HCT116 (cell line): ENCODE measurements around the gene PPP2R3C. TPM values are rescaled to one million over a fixed set of nuclear protein-coding genes. Genes with fewer than 3 reads are reported as not detected.

Experiments
- ATAC-seq: fragments of 200-7000 bp; cut with Tn5 transposase; 2 replicates; pipeline ENCODE4 v1.9.1; 2020; ENCODE audit warnings: mild to moderate bottlenecking, moderate library complexity
- BruUV-seq: library from RNA; stranded (reverse); fragments of 400-500 nt; replicated peaks from 2 replicates; lab custom pipeline; 2021; lab: Mats Ljungman, UMichigan
- CTCF ChIA-PET: fragments of 300-600 bp; sonication (Branson Sonifier 250); formaldehyde crosslinking; loops from one replicate; lab custom pipeline; 2021; ENCODE audit warnings: antibody characterized with exemption; lab: Charles Lee
- POLR2A ChIA-PET: fragments of 300-600, 350-600 bp; sonication (Branson Sonifier 250); formaldehyde crosslinking; loops from one replicate; lab custom pipeline; 2021; ENCODE audit warnings: antibody characterized with exemption; lab: Charles Lee
- RAD21 ChIA-PET, 2 experiments: fragments of 300-600 bp; sonication (Branson Sonifier 250); formaldehyde crosslinking; loops; one replicate each; lab custom pipeline; 2023; ENCODE audit warnings: low total read pairs in 2 of 2; ENCODE audit not compliant: uncharacterized antibody in 2 of 2, unreplicated experiment in 2 of 2, low non-redundant PET in 1 of 2; lab: Charles Lee
- DNase-seq: peaks from one replicate; pipeline ENCODE4 v3.0.0-alpha.2; 2010; ENCODE audit warnings: low read depth, low spot score
- H2AFZ ChIP-seq: fragments of 200-600 bp; shearing (Covaris generic), sonication (generic); 2 replicates; pipeline ENCODE4 v1.6.1; 2017; ENCODE audit warnings: low read depth, mixed run types, mixed read lengths, antibody characterized with exemption, low read length; ENCODE audit not compliant: poor library complexity, severe bottlenecking
- H3K27ac ChIP-seq: 2 replicates; pipeline ENCODE4 v1.5.1; 2012; ENCODE audit warnings: low read depth, low read length
- H3K27me3 ChIP-seq: fragments of 200-600 bp; sonication (generic); 2 replicates; pipeline ENCODE4 v1.6.1; 2016; ENCODE audit warnings: mixed run types, low read length, mixed read lengths; ENCODE audit not compliant: insufficient read depth
- H3K36me3 ChIP-seq, 2 experiments: fragments of 200-500 bp in 1 of 2; fragments of 200-600 bp in 1 of 2; sonication (Bioruptor generic) in 1 of 2; sonication (generic) in 1 of 2; 2 replicates each; pipeline versions ENCODE4 v1.5.1 to v1.6.1; 2014 to 2016; ENCODE audit warnings: low read length in 2 of 2, inconsistent platforms in 1 of 2, mixed read lengths in 1 of 2, mixed run types in 1 of 2; ENCODE audit not compliant: insufficient read depth in 2 of 2, control insufficient read depth in 1 of 2
- H3K4me1 ChIP-seq, 2 experiments: fragments of 200-600 bp in 1 of 2; sonication (generic) in 1 of 2; 2 replicates each; pipeline versions ENCODE4 v1.5.1 to v1.6.1; 2012 to 2017; ENCODE audit warnings: low read length in 2 of 2, inconsistent platforms in 1 of 2, mild to moderate bottlenecking in 1 of 2, mixed read lengths in 1 of 2, mixed run types in 1 of 2, moderate library complexity in 1 of 2; ENCODE audit not compliant: insufficient read depth in 2 of 2, control insufficient read depth in 1 of 2
- H3K4me2 ChIP-seq: fragments of 200-600 bp; sonication (generic); 2 replicates; pipeline ENCODE4 v1.6.1; 2017; ENCODE audit warnings: mixed run types, low read length, mixed read lengths
- H3K4me3 ChIP-seq, 2 experiments: fragments of 200-600 bp in 1 of 2; sonication (generic) in 1 of 2; replicated peaks in 1 of 2; 2 replicates each; pipeline ENCODE4 v1.5.1; 2011 to 2016; ENCODE audit warnings: low read length in 2 of 2, control low read depth in 1 of 2, low read depth in 1 of 2, mild to moderate bottlenecking in 1 of 2, mixed read lengths in 1 of 2, mixed run types in 1 of 2
- H3K79me2 ChIP-seq: fragments of 200-600 bp; sonication (generic); 2 replicates; pipeline ENCODE4 v1.6.1; 2017; ENCODE audit warnings: mild to moderate bottlenecking, mixed run types, low read length, moderate library complexity, mixed read lengths; ENCODE audit not compliant: insufficient read depth
- H3K9ac ChIP-seq: fragments of 200-600 bp; sonication (generic); 2 replicates; pipeline ENCODE4 v1.6.1; 2016; ENCODE audit warnings: low read length, mixed read lengths
- H3K9me2 ChIP-seq: fragments of 200-600 bp; sonication (generic), shearing (Covaris generic); 2 replicates; pipeline ENCODE4 v1.6.1; 2017; ENCODE audit warnings: mixed run types, mild to moderate bottlenecking, moderate library complexity; ENCODE audit not compliant: insufficient read depth
- H3K9me3 ChIP-seq, 2 experiments: fragments of 200-500 bp in 1 of 2; fragments of 200-600 bp in 1 of 2; sonication (Bioruptor generic) in 1 of 2; sonication (generic) in 1 of 2; 2 replicates each; pipeline ENCODE4 v1.6.1; 2014 to 2017; ENCODE audit warnings: low read length in 2 of 2, mixed read lengths in 2 of 2, inconsistent platforms in 1 of 2, low read depth in 1 of 2, mild to moderate bottlenecking in 1 of 2, mixed run types in 1 of 2, moderate library complexity in 1 of 2; ENCODE audit not compliant: control insufficient read depth in 1 of 2, insufficient read depth in 1 of 2
- H4K20me1 ChIP-seq: fragments of 200-600 bp; sonication (generic), shearing (Covaris generic); 2 replicates; pipeline ENCODE4 v1.6.1; 2017; ENCODE audit warnings: mixed run types, mild to moderate bottlenecking, moderate library complexity; ENCODE audit not compliant: insufficient read depth
- CTCF ChIP-seq, 3 experiments: fragments of 200-600 bp in 1 of 3; sonication (generic) in 1 of 3; IDR thresholded peaks in 2 of 3; conservative IDR thresholded peaks in 1 of 3; 2 replicates each; pipeline ENCODE4 v1.5.1; 2012 to 2017; ENCODE audit warnings: low read depth in 2 of 3, low read length in 2 of 3, antibody characterized with exemption in 1 of 3, borderline replicate concordance in 1 of 3, control low read depth in 1 of 3, mild to moderate bottlenecking in 1 of 3, mixed read lengths in 1 of 3, mixed run types in 1 of 3, moderate library complexity in 1 of 3; ENCODE audit not compliant: insufficient read depth in 1 of 3
- EZH2phosphoT487 ChIP-seq: fragments of 200-600 bp; IDR thresholded peaks from 2 replicates; pipeline ENCODE4 v1.6.1; 2018; ENCODE audit warnings: antibody characterized with exemption, borderline replicate concordance
- POLR2A ChIP-seq: IDR thresholded peaks from 2 replicates; pipeline ENCODE4 v1.7.0; 2011; ENCODE audit warnings: borderline replicate concordance; ENCODE audit not compliant: insufficient read depth, insufficient read length; ENCODE audit errors: extremely low read depth
- POLR2AphosphoS5 ChIP-seq: IDR thresholded peaks from 2 replicates; pipeline ENCODE4 v1.6.1; 2011; ENCODE audit warnings: mild to moderate bottlenecking, low read depth, low read length, moderate library complexity
- RAD21 ChIP-seq: IDR thresholded peaks from 2 replicates; pipeline ENCODE4 v1.6.1; 2012; ENCODE audit warnings: low read depth, mild to moderate bottlenecking
- SP1 ChIP-seq: IDR thresholded peaks from 2 replicates; pipeline ENCODE4 v1.6.1; 2012; ENCODE audit warnings: low read depth
- TCF7L2 ChIP-seq: IDR thresholded peaks from 2 replicates; pipeline ENCODE4 v1.7.0; 2011; ENCODE audit warnings: borderline replicate concordance, inconsistent platforms; ENCODE audit not compliant: insufficient read depth, insufficient read length; ENCODE audit errors: extremely low read depth
- ZBTB33 ChIP-seq: IDR thresholded peaks from 2 replicates; pipeline ENCODE4 v1.6.1; 2011; ENCODE audit warnings: mild to moderate bottlenecking, low read length, moderate library complexity; ENCODE audit not compliant: insufficient replicate concordance; ENCODE audit errors: extremely low read depth
- intact Hi-C: fragments of 100-400 bp; cut with micrococcal nuclease; formaldehyde crosslinking; loops from 2 replicates; pipeline ENCODE4 v1.10.0; 2022
- total RNA-seq: library from RNA; stranded (reverse); gene quantifications from one replicate; pipeline ENCODE4 v1.2.1, GENCODE V29; 2021; ENCODE audit not compliant: unreplicated experiment
- TF ChIP-seq, protein P1 (sequence below): IDR thresholded peaks from 2 replicates; pipeline ENCODE4 v1.6.1; 2012

The PPP2R3C gene
- total RNA-seq, 1 experiment from 2014 or later, result 14.1 TPM

- RAD21 ChIA-PET, result no interaction called here
- peaks cover 12 to 22% of the 10 kb centered on the region in 2 experiments for H3K4me1 ChIP-seq
- H2AFZ ChIP-seq, result no peak overlapping the region
- H3K27ac ChIP-seq, result no peak overlapping the region
- intact Hi-C loops, result no loop called here
- no peaks in the 10 kb centered on the region for H4K20me1 ChIP-seq
- no peaks in the 10 kb centered on the region for H3K27me3 ChIP-seq
- H3K4me2 ChIP-seq, result no peak overlapping the region
- CTCF ChIA-PET, result no interaction called here
- H3K4me3 ChIP-seq, result no peak overlapping the region
- no peak for DNase-seq
- no peaks in the 10 kb centered on the region for H3K9me2 ChIP-seq
- POLR2A ChIA-PET, result no interaction called here
- H3K9me3 ChIP-seq, result no peaks in the 10 kb centered on the region
- H3K9ac ChIP-seq, result no peak overlapping the region
- peaks cover 6% of the 10 kb centered on the region; the same call in 1 of the 2 replicates for H3K79me2 ChIP-seq
- H3K36me3 ChIP-seq, result no peaks in the 10 kb centered on the region
- TF ChIP-seq SP1, result no peak
- no peak for TF ChIP-seq RAD21
- TF ChIP-seq POLR2AphosphoS5, result no peak
- TF ChIP-seq POLR2A, result no peak
- TF ChIP-seq, protein P1, sequence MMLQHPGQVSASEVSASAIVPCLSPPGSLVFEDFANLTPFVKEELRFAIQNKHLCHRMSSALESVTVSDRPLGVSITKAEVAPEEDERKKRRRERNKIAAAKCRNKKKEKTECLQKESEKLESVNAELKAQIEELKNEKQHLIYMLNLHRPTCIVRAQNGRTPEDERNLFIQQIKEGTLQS, result no peak
- TF ChIP-seq CTCF (IDR thresholded peaks at IDR 0.05 in 2 of 3, conservative IDR thresholded peaks at IDR 0.05 in 1 of 3; ENCODE audit: borderline replicate concordance in 1 of 3, insufficient read depth in 1 of 3, low read depth in 2 of 3, low read length in 2 of 3), result no peak
- TF ChIP-seq TCF7L2, result no peak
- TF ChIP-seq EZH2phosphoT487, result no peak
- TF ChIP-seq ZBTB33, result no peak
- BruUV-seq, result no TSS peak
- ATAC-seq, result no peak
Measured at GRCh38 chr14:35163384-35163783, 41.6 kb upstream of the PPP2R3C start.
